Activated B cell treated with CpG ODN at 0.5 μM for 24 hours (primary cell): ENCODE data around the gene CELF3. TPM values are rescaled to one million over a fixed set of nuclear protein-coding genes. Genes with fewer than 3 reads are reported as not detected.

Experiments
- ATAC-seq: fragments of 200-7000 bp; cut with Tn5 transposase; one replicate; pipeline ENCODE4 v1.10.0; 2021; ENCODE audit warnings: low read depth, mild to moderate bottlenecking, moderate library complexity
- CTCF ChIA-PET: fragments of 350-600 bp; sonication (Branson Sonifier 250); formaldehyde crosslinking; loops from one replicate; lab custom pipeline; 2021; ENCODE audit warnings: antibody characterized with exemption; lab: Charles Lee
- POLR2A ChIA-PET: fragments of 350-600 bp; sonication (Branson Sonifier 250); formaldehyde crosslinking; loops from one replicate; lab custom pipeline; 2021; ENCODE audit warnings: antibody characterized with exemption; lab: Charles Lee
- DNase-seq: peaks from one replicate; pipeline ENCODE4 v3.0.0; 2022
- H3K27ac Mint-ChIP-seq: one replicate; pipeline ENCODE4 v1.8.0; 2020; ENCODE audit warnings: mixed read lengths
- H3K27me3 Mint-ChIP-seq: one replicate; pipeline ENCODE4 v1.8.0; 2021; ENCODE audit warnings: mixed read lengths
- H3K36me3 Mint-ChIP-seq: one replicate; pipeline ENCODE4 v1.8.0; 2021; ENCODE audit warnings: low read depth, mixed read lengths
- H3K4me1 Mint-ChIP-seq: one replicate; pipeline ENCODE4 v1.8.0; 2021; ENCODE audit warnings: mixed read lengths
- H3K4me3 Mint-ChIP-seq: one replicate; pipeline ENCODE4 v1.8.0; 2020; ENCODE audit warnings: mild to moderate bottlenecking, mixed read lengths
- H3K9me3 Mint-ChIP-seq: one replicate; pipeline ENCODE4 v1.8.0; 2020; ENCODE audit warnings: mixed read lengths
- intact Hi-C: fragments of 100-400 bp; cut with micrococcal nuclease; formaldehyde crosslinking; loops from one replicate; pipeline ENCODE4 v1.15.1; 2024
- total RNA-seq: library from RNA; stranded (reverse); gene quantifications from 2 replicates; pipeline ENCODE4 v1.2.3, GENCODE V29; 2022
- TF ChIP-seq, protein P1 (sequence below): fragments of 200-600 bp; IDR thresholded peaks from one replicate; pipeline ENCODE4 v1.8.0; 2022; ENCODE audit warnings: antibody characterized with exemption, mild to moderate bottlenecking

Gene CELF3
- total RNA-seq, 1 donor from 2014 or later, result not detected

- intact Hi-C loops, result no loop called here
- TF ChIP-seq, protein P1, sequence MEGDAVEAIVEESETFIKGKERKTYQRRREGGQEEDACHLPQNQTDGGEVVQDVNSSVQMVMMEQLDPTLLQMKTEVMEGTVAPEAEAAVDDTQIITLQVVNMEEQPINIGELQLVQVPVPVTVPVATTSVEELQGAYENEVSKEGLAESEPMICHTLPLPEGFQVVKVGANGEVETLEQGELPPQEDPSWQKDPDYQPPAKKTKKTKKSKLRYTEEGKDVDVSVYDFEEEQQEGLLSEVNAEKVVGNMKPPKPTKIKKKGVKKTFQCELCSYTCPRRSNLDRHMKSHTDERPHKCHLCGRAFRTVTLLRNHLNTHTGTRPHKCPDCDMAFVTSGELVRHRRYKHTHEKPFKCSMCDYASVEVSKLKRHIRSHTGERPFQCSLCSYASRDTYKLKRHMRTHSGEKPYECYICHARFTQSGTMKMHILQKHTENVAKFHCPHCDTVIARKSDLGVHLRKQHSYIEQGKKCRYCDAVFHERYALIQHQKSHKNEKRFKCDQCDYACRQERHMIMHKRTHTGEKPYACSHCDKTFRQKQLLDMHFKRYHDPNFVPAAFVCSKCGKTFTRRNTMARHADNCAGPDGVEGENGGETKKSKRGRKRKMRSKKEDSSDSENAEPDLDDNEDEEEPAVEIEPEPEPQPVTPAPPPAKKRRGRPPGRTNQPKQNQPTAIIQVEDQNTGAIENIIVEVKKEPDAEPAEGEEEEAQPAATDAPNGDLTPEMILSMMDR, result no peak
- ChIA-PET CTCF (no interaction called here), POLR2A (no interaction called here)
- H3K4me3 Mint-ChIP-seq, result no peak overlapping the region
- no peaks in the 10 kb centered on the region for H3K9me3 Mint-ChIP-seq
- H3K27ac Mint-ChIP-seq, result no peak overlapping the region
- peaks cover 59% of the 10 kb centered on the region for H3K27me3 Mint-ChIP-seq
- ATAC-seq (no peak), DNase-seq (no peak)
- no peaks in the 10 kb centered on the region for H3K36me3 Mint-ChIP-seq
- H3K4me1 Mint-ChIP-seq, result no peaks in the 10 kb centered on the region
These were observed 11.8 kb upstream of the CELF3 start for GRCh38 chr1:151728151-151729054.

GRCh38 chr1:151723726-151724370 lies 7.2 kb upstream of the CELF3 start:
- CTCF ChIA-PET, result no interaction called here
- intact Hi-C loops, result no loop called here
- TF ChIP-seq, protein P1, result no peak
- DNase-seq (no peak), ATAC-seq (no peak)
- H3K9me3 Mint-ChIP-seq, result no peaks in the 10 kb centered on the region
- peaks cover 22% of the 10 kb centered on the region for H3K4me1 Mint-ChIP-seq
- no peak overlapping the region for H3K4me3 Mint-ChIP-seq
- no peak overlapping the region for H3K27ac Mint-ChIP-seq
- H3K36me3 Mint-ChIP-seq, result no peaks in the 10 kb centered on the region
- H3K27me3 Mint-ChIP-seq, result peaks cover 52% of the 10 kb centered on the region
- POLR2A ChIA-PET, result no interaction called here

- H3K27me3 Mint-ChIP-seq, result peaks cover 53% of the 10 kb centered on the region
- no peaks in the 10 kb centered on the region for H3K36me3 Mint-ChIP-seq
- TF ChIP-seq, protein P1, result no peak
- intact Hi-C loops, result loop anchor here (1.0 kb wide), 1 partner anchor 41 kb away; the partner anchor contains the start of gene MRPL9
- no peak overlapping the region for H3K27ac Mint-ChIP-seq
- peaks cover 25% of the 10 kb centered on the region for H3K4me1 Mint-ChIP-seq
- CTCF ChIA-PET, result interaction anchor here (0.9 to 1.2 kb wide), 2 partner anchors 129 to 441 kb away, joined by 3 to 4 read pairs; no protein-coding TSS in a partner anchor
- H3K4me3 Mint-ChIP-seq, result peak overlapping the region; percentile 83
- no peak for ATAC-seq
- POLR2A ChIA-PET, result interaction anchor here (0.8 kb wide), 1 partner anchor 110 kb away, joined by 3 read pairs; the partner anchor contains the start of gene SNX27
- no peak for DNase-seq
- no peaks in the 10 kb centered on the region for H3K9me3 Mint-ChIP-seq
These were observed 5.3 kb upstream of the CELF3 start for GRCh38 chr1:151721788-151722510.

- Mint-ChIP-seq H3K27ac (peak within 1 kb of the TSS; percentile 35), H3K9me3 (no peaks in the 10 kb centered on the region), H3K4me3 (peak within 1 kb of the TSS; percentile 83), H3K4me1 (peaks cover 27% of the 10 kb centered on the region), H3K36me3 (no peaks in the 10 kb centered on the region), H3K27me3 (peaks cover 50% of the 10 kb centered on the region)
- TF ChIP-seq, protein P1, result no peak
- DNase-seq, result peak; percentile 36
- POLR2A ChIA-PET, result interaction anchor here (0.8 kb wide), 1 partner anchor 109 kb away, joined by 3 read pairs; the partner anchor contains the start of gene SNX27
- peak; percentile 98 for ATAC-seq
- intact Hi-C loops, result loop anchor here (1.0 kb wide), 1 partner anchor 42 kb away; the partner anchor contains the start of gene MRPL9
- CTCF ChIA-PET, result no interaction called here
These were observed 4.6 kb upstream of the CELF3 start, which contains the start of gene RIIAD1 for GRCh38 chr1:151720974-151721787. TSS of gene RIIAD1 (plus strand) at chr1:151721522. CDS start at chr1:151721537, 15 bp downstream.
